ENCODE data around the gene RBM26.
A peak's percentile ranks its signal among the peaks of the same experiment; 100 is the strongest.

Gene RBM26

GRCh38 chr13:79429309-79429708 lies 23.3 kb upstream of the RBM26 start:
- TF ChIP-seq CTCF (IDR thresholded peaks at IDR 0.05): no peak
- no peak overlapping the region for H3K4me3 Mint-ChIP-seq
- no peak overlapping the region for H3K27ac Mint-ChIP-seq
- H3K4me1 Mint-ChIP-seq: peaks cover 5% of the 10 kb centered on the region
- peaks cover 5% of the 10 kb centered on the region for H3K9me3 Mint-ChIP-seq
- no peaks in the 10 kb centered on the region for H3K36me3 Mint-ChIP-seq (ENCODE audit: low read depth)
- H3K27me3 Mint-ChIP-seq (ENCODE audit: low read depth, poor library complexity): peaks cover 3% of the 10 kb centered on the region
- DNase-seq: no peak

GRCh38 chr13:79427883-79428282 lies 21.8 kb upstream of the RBM26 start:
- H3K27ac Mint-ChIP-seq: no peak overlapping the region
- H3K9me3 Mint-ChIP-seq: peaks cover 5% of the 10 kb centered on the region
- DNase-seq: no peak
- no peak overlapping the region for H3K4me3 Mint-ChIP-seq
- peaks cover 3% of the 10 kb centered on the region for H3K27me3 Mint-ChIP-seq (ENCODE audit: low read depth, poor library complexity)
- TF ChIP-seq CTCF (IDR thresholded peaks at IDR 0.05): no peak
- H3K36me3 Mint-ChIP-seq (ENCODE audit: low read depth): no peaks in the 10 kb centered on the region
- peaks cover 5% of the 10 kb centered on the region for H3K4me1 Mint-ChIP-seq

- Mint-ChIP-seq H3K4me3 (no peak overlapping the region), H3K27ac (no peak overlapping the region), H3K4me1 (peaks cover 5% of the 10 kb centered on the region), H3K36me3 (ENCODE audit: low read depth) (no peaks in the 10 kb centered on the region), H3K9me3 (peaks cover 5% of the 10 kb centered on the region), H3K27me3 (ENCODE audit: low read depth, poor library complexity) (peaks cover 3% of the 10 kb centered on the region)
- no peak for TF ChIP-seq CTCF (IDR thresholded peaks at IDR 0.05)
- DNase-seq: no peak
These were observed 21.2 kb upstream of the RBM26 start for GRCh38 chr13:79427265-79427664.

- Mint-ChIP-seq H3K27ac (no peak overlapping the region), H3K4me1 (peaks cover 5% of the 10 kb centered on the region), H3K36me3 (ENCODE audit: low read depth) (peaks cover 3% of the 10 kb centered on the region), H3K27me3 (ENCODE audit: low read depth, poor library complexity) (peaks cover 3% of the 10 kb centered on the region), H3K9me3 (no peaks in the 10 kb centered on the region), H3K4me3 (no peak overlapping the region)
- DNase-seq: no peak
- peak; percentile 69 for TF ChIP-seq CTCF (IDR thresholded peaks at IDR 0.05)
These were observed 18.0 kb upstream of the RBM26 start for GRCh38 chr13:79423801-79424642.

GRCh38 chr13:79423340-79423739 lies 17.3 kb upstream of the RBM26 start:
- DNase-seq: no peak
- no peak for TF ChIP-seq CTCF (IDR thresholded peaks at IDR 0.05)
- Mint-ChIP-seq H3K27ac (no peak overlapping the region), H3K9me3 (no peaks in the 10 kb centered on the region), H3K36me3 (ENCODE audit: low read depth) (peaks cover 6% of the 10 kb centered on the region), H3K4me1 (peaks cover 5% of the 10 kb centered on the region), H3K4me3 (no peak overlapping the region), H3K27me3 (ENCODE audit: low read depth, poor library complexity) (peaks cover 3% of the 10 kb centered on the region)

- Mint-ChIP-seq H3K36me3 (ENCODE audit: low read depth) (peaks cover 23% of the 10 kb centered on the region), H3K4me3 (no peak overlapping the region), H3K4me1 (peaks cover 12% of the 10 kb centered on the region), H3K9me3 (no peaks in the 10 kb centered on the region), H3K27me3 (ENCODE audit: low read depth, poor library complexity) (no peaks in the 10 kb centered on the region), H3K27ac (no peak overlapping the region)
- DNase-seq: no peak
- no peak for TF ChIP-seq CTCF (IDR thresholded peaks at IDR 0.05)
These were observed 13.3 kb upstream of the RBM26 start for GRCh38 chr13:79419365-79419764.

Measured in nephron progenitor cell (in vitro differentiated cells).